Measurements from ENCODE around the gene NTMT1.

Gene NTMT1

DNA sequence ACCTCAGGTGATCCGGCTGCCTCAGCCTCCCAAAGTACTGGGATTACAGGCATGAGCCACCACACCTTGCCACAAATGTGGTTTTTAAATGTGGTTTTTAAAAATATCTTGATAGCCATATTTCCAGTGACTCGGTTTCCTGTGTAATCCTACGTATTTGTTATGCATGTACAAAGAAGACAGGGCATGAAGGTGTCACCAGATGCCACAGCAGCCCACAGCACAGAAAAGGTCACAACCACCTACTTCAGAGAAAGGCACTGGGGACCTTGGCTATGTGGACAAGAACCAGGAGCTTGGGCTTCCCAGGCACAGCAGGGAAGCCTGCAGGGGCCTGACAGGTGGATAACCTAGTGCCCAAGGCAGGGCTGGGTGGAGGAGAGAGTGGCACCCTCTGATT, 43.1 kb upstream of the NTMT1 start:
- no peak overlapping the region for H3K27ac ChIP-seq
- TF ChIP-seq, protein P1, sequence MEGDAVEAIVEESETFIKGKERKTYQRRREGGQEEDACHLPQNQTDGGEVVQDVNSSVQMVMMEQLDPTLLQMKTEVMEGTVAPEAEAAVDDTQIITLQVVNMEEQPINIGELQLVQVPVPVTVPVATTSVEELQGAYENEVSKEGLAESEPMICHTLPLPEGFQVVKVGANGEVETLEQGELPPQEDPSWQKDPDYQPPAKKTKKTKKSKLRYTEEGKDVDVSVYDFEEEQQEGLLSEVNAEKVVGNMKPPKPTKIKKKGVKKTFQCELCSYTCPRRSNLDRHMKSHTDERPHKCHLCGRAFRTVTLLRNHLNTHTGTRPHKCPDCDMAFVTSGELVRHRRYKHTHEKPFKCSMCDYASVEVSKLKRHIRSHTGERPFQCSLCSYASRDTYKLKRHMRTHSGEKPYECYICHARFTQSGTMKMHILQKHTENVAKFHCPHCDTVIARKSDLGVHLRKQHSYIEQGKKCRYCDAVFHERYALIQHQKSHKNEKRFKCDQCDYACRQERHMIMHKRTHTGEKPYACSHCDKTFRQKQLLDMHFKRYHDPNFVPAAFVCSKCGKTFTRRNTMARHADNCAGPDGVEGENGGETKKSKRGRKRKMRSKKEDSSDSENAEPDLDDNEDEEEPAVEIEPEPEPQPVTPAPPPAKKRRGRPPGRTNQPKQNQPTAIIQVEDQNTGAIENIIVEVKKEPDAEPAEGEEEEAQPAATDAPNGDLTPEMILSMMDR (IDR thresholded peaks at IDR 0.05; ENCODE audit: low read depth, low read length): no peak

DNA sequence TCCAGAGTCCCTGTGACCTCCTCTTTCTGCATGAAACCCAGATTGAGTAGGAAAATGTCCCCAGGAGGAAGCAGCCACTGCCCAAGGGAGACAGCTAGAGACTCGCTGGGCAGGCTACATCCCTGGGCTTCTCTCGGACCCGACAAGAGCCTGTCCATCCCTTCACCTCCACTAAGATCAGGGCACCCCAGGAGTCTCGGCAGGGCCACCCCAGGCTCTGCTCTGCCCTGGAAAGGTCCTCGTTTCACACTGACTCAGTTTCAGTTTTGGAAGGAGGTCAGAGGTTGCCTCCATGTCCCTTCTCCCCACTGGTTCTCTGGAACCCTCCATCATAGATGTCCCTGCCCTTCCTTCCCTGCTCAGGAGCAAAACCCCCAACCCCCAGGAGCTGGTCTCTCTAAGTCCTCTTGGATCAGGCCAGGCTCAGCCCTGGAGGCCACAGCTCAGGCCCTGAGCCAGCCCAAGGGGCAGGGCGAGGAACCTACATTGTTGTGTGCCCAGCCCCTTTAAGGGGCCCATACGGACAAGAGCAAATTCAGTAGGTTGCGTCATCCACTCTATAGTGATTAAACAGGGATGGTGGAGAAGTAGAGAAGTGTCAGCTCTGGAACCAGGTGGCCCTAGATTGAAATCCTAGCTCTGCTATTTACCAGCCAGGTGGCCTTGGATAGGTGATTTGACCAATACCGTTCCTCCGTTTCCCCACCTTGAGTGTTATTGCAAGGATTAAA, 42.5 kb upstream of the NTMT1 start:
- Histone ChIP-seq H3K27me3 (ENCODE audit: insufficient read depth, low read depth, severe bottlenecking) (no peaks in the 10 kb centered on the region), H3K4me3 (ENCODE audit: low read depth, low read length) (no peak overlapping the region), H3K27ac (no peak overlapping the region), H3K9me3 (ENCODE audit: severe bottlenecking) (no peaks in the 10 kb centered on the region), H3K36me3 (peaks cover 4% of the 10 kb centered on the region; the same call in 1 of the 2 replicates)
- no peak for DNase-seq
- TF ChIP-seq, protein P1 (IDR thresholded peaks at IDR 0.05; ENCODE audit: low read depth, low read length): no peak

More for the DNA sequence above, 43.1 kb upstream of the NTMT1 start:
- no peak for DNase-seq
- Histone ChIP-seq H3K4me3 (ENCODE audit: low read depth, low read length) (no peak overlapping the region), H3K9me3 (ENCODE audit: severe bottlenecking) (no peaks in the 10 kb centered on the region), H3K36me3 (peaks cover 4% of the 10 kb centered on the region; the same call in 1 of the 2 replicates), H3K27me3 (ENCODE audit: insufficient read depth, low read depth, severe bottlenecking) (no peaks in the 10 kb centered on the region)

DNA sequence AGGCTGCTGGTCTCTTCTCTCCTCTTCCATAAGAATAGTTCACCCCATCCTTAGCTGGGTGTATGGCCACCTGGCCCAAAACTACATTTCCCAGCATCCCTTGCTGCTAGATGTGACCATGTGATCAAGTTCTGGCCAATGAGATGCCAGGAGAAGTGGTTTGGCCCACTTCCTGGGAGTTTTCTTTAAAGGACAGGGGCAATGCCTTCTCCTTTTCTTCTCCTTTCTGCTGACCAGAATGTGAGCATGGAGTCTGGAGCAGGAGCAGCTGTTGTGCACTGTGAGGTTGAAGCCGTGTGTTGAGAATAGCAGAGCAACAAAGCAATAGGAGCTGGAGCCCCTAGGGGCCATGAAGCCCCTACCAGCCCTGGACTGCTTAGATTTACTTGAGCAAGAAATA, 41.8 kb upstream of the NTMT1 start:
- TF ChIP-seq, protein P1 (IDR thresholded peaks at IDR 0.05; ENCODE audit: low read depth, low read length): 0 out of 2 replicates have a peak, but pooled peaks have one; percentile 11
- Histone ChIP-seq H3K27ac (peak overlapping the region; percentile 32), H3K27me3 (ENCODE audit: insufficient read depth, low read depth, severe bottlenecking) (no peaks in the 10 kb centered on the region), H3K9me3 (ENCODE audit: severe bottlenecking) (no peaks in the 10 kb centered on the region), H3K4me3 (ENCODE audit: low read depth, low read length) (no peak overlapping the region), H3K36me3 (peaks cover 4% of the 10 kb centered on the region; the same call in 1 of the 2 replicates)
- peak; percentile 81 for DNase-seq

DNA sequence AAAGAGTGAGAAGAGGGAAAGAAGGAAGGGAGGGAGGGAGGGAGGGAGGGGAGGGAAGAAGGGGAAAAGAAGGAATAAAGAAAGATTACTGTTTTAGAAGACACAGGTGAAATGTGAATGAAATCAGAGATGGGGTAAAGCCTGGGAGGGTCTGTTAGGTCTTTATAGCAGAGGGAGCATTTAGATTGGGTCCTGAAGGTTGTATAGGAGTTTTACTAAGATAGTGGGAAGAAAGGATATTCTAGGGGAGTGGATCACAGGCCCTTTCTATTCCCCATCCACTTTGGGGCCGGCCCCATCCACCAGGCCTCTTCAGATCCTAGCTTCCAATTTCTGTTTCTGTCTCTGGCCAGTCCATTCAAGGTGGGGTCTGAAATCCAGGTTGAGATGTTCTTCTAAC, 40.6 kb upstream of the NTMT1 start:
- DNase-seq: no peak
- Histone ChIP-seq H3K36me3 (peaks cover 2% of the 10 kb centered on the region; the same call in 1 of the 2 replicates), H3K27ac (no peak overlapping the region), H3K4me3 (ENCODE audit: low read depth, low read length) (no peak overlapping the region), H3K27me3 (ENCODE audit: insufficient read depth, low read depth, severe bottlenecking) (no peaks in the 10 kb centered on the region), H3K9me3 (ENCODE audit: severe bottlenecking) (no peaks in the 10 kb centered on the region)
- TF ChIP-seq, protein P1 (IDR thresholded peaks at IDR 0.05; ENCODE audit: low read depth, low read length): no peak

DNA sequence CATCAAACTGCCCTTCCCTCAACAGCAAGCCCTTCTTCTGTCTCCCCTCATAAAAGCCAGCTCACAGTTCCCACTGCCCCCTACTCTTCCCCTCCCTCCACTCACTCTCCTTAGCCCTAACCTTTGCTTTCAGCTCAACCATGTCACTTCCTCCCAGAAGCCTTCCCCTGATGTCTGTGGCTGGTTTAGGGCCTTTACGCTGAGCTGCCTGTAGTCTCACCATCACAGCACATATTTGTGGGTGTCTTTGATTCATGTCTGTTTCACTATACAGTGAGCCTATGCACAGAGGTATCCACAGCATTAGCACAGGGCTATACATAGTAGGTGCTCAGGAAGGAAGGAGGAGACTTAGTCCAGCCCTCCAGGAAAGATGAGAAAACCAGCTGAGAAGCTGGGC, 39.7 kb upstream of the NTMT1 start:
- H3K27me3 ChIP-seq (ENCODE audit: insufficient read depth, low read depth, severe bottlenecking): no peaks in the 10 kb centered on the region
- no peaks in the 10 kb centered on the region for H3K36me3 ChIP-seq
- no peaks in the 10 kb centered on the region for H3K9me3 ChIP-seq (ENCODE audit: severe bottlenecking)
- DNase-seq: no peak
- H3K4me3 ChIP-seq (ENCODE audit: low read depth, low read length): no peak overlapping the region
- H3K27ac ChIP-seq: no peak overlapping the region
- TF ChIP-seq, protein P1 (IDR thresholded peaks at IDR 0.05; ENCODE audit: low read depth, low read length): no peak

DNA sequence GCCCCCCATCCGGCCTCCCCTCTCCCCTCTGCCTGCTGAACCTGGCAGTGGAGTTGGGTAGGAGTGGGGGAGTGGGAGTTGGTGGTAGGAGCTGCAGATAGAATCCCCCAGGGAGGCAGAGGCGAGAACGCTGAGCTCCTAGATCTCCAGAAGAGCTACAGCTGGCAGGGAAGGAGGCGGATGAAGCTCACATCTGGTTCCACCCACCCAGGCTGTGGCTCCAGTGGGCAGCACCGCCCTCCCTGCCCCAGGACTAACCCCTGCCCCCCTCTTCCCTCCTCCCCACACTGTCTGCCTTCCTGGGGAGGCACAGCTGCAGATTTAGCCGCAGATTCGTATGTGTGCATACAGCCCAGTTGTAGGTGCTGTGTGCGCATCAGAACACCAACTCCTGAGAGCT, 39.3 kb upstream of the NTMT1 start:
- TF ChIP-seq, protein P1 (IDR thresholded peaks at IDR 0.05; ENCODE audit: low read depth, low read length): no peak
- Histone ChIP-seq H3K27me3 (ENCODE audit: insufficient read depth, low read depth, severe bottlenecking) (no peaks in the 10 kb centered on the region), H3K27ac (no peak overlapping the region), H3K36me3 (no peaks in the 10 kb centered on the region), H3K9me3 (ENCODE audit: severe bottlenecking) (no peaks in the 10 kb centered on the region), H3K4me3 (ENCODE audit: low read depth, low read length) (no peak overlapping the region)
- DNase-seq: no peak

All from WERI-Rb-1 (cell line).